K562 (cell line): ENCODE results near the gene LAMA2. TPM values are rescaled to one million over a fixed set of nuclear protein-coding genes. Genes with fewer than 3 reads are reported as not detected.

Source experiments
- ATAC-seq: fragments of 200-7000 bp; cut with Tn5 transposase; 3 replicates; pipeline ENCODE4 v1.9.1; 2020; ENCODE audit warnings: moderate library complexity
- BruUV-seq: library from RNA; stranded (reverse); fragments of 400-500 nt; replicated peaks from 2 replicates; lab custom pipeline; 2021; lab: Mats Ljungman, UMichigan
- CTCF ChIA-PET: fragments of 300-600 bp; formaldehyde crosslinking; extraction: SDS; loops from one replicate; lab custom pipeline; 2021; ENCODE audit warnings: low intra/inter-chr PET ratio; lab: Yijun Ruan, JAX
- POLR2A ChIA-PET: fragments of 300-600, 350-650 bp; sonication (Branson Sonifier 250); formaldehyde crosslinking; extraction: SDS; loops from one replicate; lab custom pipeline; 2021; ENCODE audit warnings: antibody characterized with exemption, inconsistent platforms; lab: Yijun Ruan, JAX
- DNase-seq, 4 experiments: peaks; one replicate each; pipeline versions ENCODE4 v3.0.0 to v3.0.0-alpha.2; 2011 to 2018; ENCODE audit warnings: low spot score in 3 of 4, mixed read lengths in 3 of 4; ENCODE audit errors: extremely low read depth in 1 of 4
- FAIRE-seq: peaks from 2 replicates; lab custom pipeline; 2011; peaks lifted over from hg19 to GRCh38; lab: Jason Lieb, UNC
- H2AFZ ChIP-seq: 2 replicates; pipeline ENCODE4 v1.6.0; 2011; ENCODE audit warnings: low read depth, low read length, control low read depth, inconsistent platforms
- H3K27ac ChIP-seq: fragments of 200-600 bp; 3 replicates; pipeline ENCODE4 v1.8.0; 2011; ENCODE audit warnings: low read depth, mild to moderate bottlenecking, control low read depth, inconsistent platforms, low read length, moderate library complexity, mixed read lengths; ENCODE audit errors: extremely low read depth
- H3K27me3 ChIP-seq, 2 experiments: fragments of 300-600 bp in 1 of 2; 2 replicates in 1 of 2; 3 replicates in 1 of 2; pipeline versions ENCODE4 v1.6.0 to v1.8.0; 2011; ENCODE audit warnings: inconsistent platforms in 2 of 2, low read length in 2 of 2, mild to moderate bottlenecking in 1 of 2, mixed read lengths in 1 of 2, moderate library complexity in 1 of 2; ENCODE audit not compliant: control insufficient read depth in 2 of 2, insufficient read depth in 2 of 2
- H3K36me3 ChIP-seq: fragments of 300-600 bp; 3 replicates; pipeline ENCODE4 v1.8.0; 2011; ENCODE audit warnings: mild to moderate bottlenecking, low read length, inconsistent platforms; ENCODE audit not compliant: control insufficient read depth, insufficient read depth
- H3K4me1 ChIP-seq, 2 experiments: fragments of 200-600 bp in 1 of 2; replicated peaks in 1 of 2; 2 replicates in 1 of 2; 3 replicates in 1 of 2; pipeline versions ENCODE4 v1.5.1 to v1.8.0; 2011; ENCODE audit warnings: inconsistent platforms in 2 of 2, low read length in 2 of 2, mild to moderate bottlenecking in 1 of 2, mixed read lengths in 1 of 2, moderate library complexity in 1 of 2; ENCODE audit not compliant: control insufficient read depth in 2 of 2, insufficient read depth in 2 of 2
- H3K4me2 ChIP-seq: 2 replicates; pipeline ENCODE4 v1.6.1; 2011; ENCODE audit warnings: low read length, control low read depth, inconsistent platforms, mixed read lengths; ENCODE audit not compliant: insufficient read depth
- H3K4me3 ChIP-seq: fragments of 200-600 bp; sonication (generic), shearing (Covaris generic); 2 replicates; pipeline ENCODE4 v1.5.1; 2016; ENCODE audit warnings: control low read depth, inconsistent platforms
- H3K79me2 ChIP-seq: fragments of 200-600 bp; 3 replicates; pipeline ENCODE4 v1.8.0; 2011; ENCODE audit warnings: low read length, inconsistent platforms; ENCODE audit not compliant: control insufficient read depth, insufficient read depth
- H3K9ac ChIP-seq, 2 experiments: 2 replicates each; pipeline versions ENCODE4 v1.6.0 to v1.6.1; 2011; ENCODE audit warnings: low read depth in 2 of 2, low read length in 2 of 2, control low read depth in 1 of 2, inconsistent platforms in 1 of 2, mild to moderate bottlenecking in 1 of 2, mixed read lengths in 1 of 2; ENCODE audit not compliant: insufficient read depth in 1 of 2
- H3K9me1 ChIP-seq: one replicate; pipeline ENCODE4 v1.6.0; 2011; ENCODE audit warnings: inconsistent platforms, mild to moderate bottlenecking, low read length, moderate library complexity; ENCODE audit not compliant: control insufficient read depth, insufficient read depth
- H3K9me3 ChIP-seq: replicated peaks from 2 replicates; pipeline ENCODE4 v1.5.1; 2011; ENCODE audit warnings: low read depth, low read length, inconsistent platforms; ENCODE audit not compliant: control insufficient read depth, insufficient read depth
- H4K20me1 ChIP-seq: replicated peaks from 2 replicates; pipeline ENCODE4 v1.6.1; 2011; ENCODE audit warnings: low read length, inconsistent platforms, mixed read lengths; ENCODE audit not compliant: control insufficient read depth, insufficient read depth
- GTF2A2 ChIP-seq: IDR thresholded peaks from 2 replicates; pipeline ENCODE4 v1.6.1; 2016; ENCODE audit warnings: mild to moderate bottlenecking, missing genetic modification characterization, missing compliant biosample characterization
- LEF1 ChIP-seq: fragments of 450-650 bp; IDR thresholded peaks from 2 replicates; pipeline ENCODE4 v1.6.1; 2016; ENCODE audit warnings: mild to moderate bottlenecking
- SMAD2 ChIP-seq: fragments of 150-350 bp; IDR thresholded peaks from 2 replicates; pipeline ENCODE4 v1.6.1; 2014; ENCODE audit warnings: low read depth, mild to moderate bottlenecking, low read length
- in situ Hi-C: fragments of 300-500 bp; cut with MboI; formaldehyde crosslinking; loops from 4 replicates; pipeline ENCODE4 v1.15.0; 2018; ENCODE audit warnings: inconsistent platforms, mixed read lengths
- intact Hi-C: fragments of 100-400 bp; cut with micrococcal nuclease; formaldehyde crosslinking; loops from 2 replicates; pipeline ENCODE4 v1.14.2; 2022
- polyA plus RNA-seq, 8 experiments: library from polyadenylated mRNA; depleted of rRNA in 4 of 8; stranded (reverse) in 5 of 8; unstranded in 3 of 8; fragments of >200 nt; fragmentation: Nextera tagmentation in 2 of 8; fragmentation: Illumina TruSeq in 1 of 8; extraction: Ambion mirVana in 2 of 8; extraction: Trizol in 1 of 8; gene quantifications; 2 replicates each; pipeline versions ENCODE4 v1.2.1 to v1.2.3, GENCODE V29; 2011 to 2014; ENCODE audit warnings: inconsistent platforms in 1 of 8, missing spikeins in 1 of 8
- total RNA-seq, 7 experiments: library from RNA; depleted of rRNA in 6 of 7; stranded (reverse); fragments of >200 nt in 6 of 7; fragmentation: Illumina TruSeq in 2 of 7; extraction: Trizol in 2 of 7; gene quantifications; 2 replicates each; pipeline versions ENCODE4 v1.2.1 to v1.2.3, GENCODE V29; 2011 to 2021; ENCODE audit warnings: low replicate concordance in 1 of 7
- TF ChIP-seq, protein P1 (sequence below): fragments of 450-650 bp; formaldehyde crosslinking; IDR thresholded peaks from 2 replicates; pipeline ENCODE4 v1.4.0; 2022; ENCODE audit warnings: mild to moderate bottlenecking, moderate library complexity
- TF ChIP-seq, protein P2 (sequence below): fragments of 250-450 bp; sonication (Bioruptor Pico); IDR thresholded peaks from 2 replicates; pipeline ENCODE4 v1.4.0; 2020

LAMA2 gene
- total and polyA plus RNA-seq, 9 of the 15 experiments (the other 6 are each of a cell fraction or from before 2014, with no cell fraction given): 0.04 to 1.5 (median 0.36) TPM

DNA sequence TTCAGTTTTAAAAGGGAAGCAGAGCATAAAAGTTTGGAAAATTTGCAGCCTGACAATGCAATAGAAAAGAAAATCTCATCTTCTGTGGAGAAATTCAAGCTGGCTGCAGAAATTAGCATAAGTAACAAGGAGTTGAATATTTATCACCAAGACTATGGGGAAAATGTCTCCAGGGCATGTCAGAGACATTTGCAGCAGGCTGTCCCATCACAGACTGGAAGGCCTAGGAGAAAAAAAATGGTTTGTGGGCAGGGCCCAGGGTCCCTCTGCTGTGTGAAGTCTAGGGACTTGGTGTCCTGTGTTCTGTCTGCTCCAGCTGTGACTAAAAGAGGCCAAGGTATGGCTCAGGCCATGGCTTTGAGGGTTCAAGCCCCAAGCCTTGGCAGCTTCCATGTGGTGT is 8.1 kb upstream of the LAMA2 start:
- H3K27me3 ChIP-seq: no peaks in the 10 kb centered on the region
- BruUV-seq: no TSS peak
- no peak overlapping the region for H3K4me2 ChIP-seq
- H3K79me2 ChIP-seq: no peaks in the 10 kb centered on the region
- H3K9me3 ChIP-seq: no peaks in the 10 kb centered on the region
- intact Hi-C loops (no loop called here), in situ Hi-C loops (no loop called here)
- TF ChIP-seq, protein P1, sequence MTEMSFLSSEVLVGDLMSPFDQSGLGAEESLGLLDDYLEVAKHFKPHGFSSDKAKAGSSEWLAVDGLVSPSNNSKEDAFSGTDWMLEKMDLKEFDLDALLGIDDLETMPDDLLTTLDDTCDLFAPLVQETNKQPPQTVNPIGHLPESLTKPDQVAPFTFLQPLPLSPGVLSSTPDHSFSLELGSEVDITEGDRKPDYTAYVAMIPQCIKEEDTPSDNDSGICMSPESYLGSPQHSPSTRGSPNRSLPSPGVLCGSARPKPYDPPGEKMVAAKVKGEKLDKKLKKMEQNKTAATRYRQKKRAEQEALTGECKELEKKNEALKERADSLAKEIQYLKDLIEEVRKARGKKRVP: no peak
- TF ChIP-seq GTF2A2 (tag) (no peak), SMAD2 (no peak), LEF1 (no peak)
- TF ChIP-seq, protein P2, sequence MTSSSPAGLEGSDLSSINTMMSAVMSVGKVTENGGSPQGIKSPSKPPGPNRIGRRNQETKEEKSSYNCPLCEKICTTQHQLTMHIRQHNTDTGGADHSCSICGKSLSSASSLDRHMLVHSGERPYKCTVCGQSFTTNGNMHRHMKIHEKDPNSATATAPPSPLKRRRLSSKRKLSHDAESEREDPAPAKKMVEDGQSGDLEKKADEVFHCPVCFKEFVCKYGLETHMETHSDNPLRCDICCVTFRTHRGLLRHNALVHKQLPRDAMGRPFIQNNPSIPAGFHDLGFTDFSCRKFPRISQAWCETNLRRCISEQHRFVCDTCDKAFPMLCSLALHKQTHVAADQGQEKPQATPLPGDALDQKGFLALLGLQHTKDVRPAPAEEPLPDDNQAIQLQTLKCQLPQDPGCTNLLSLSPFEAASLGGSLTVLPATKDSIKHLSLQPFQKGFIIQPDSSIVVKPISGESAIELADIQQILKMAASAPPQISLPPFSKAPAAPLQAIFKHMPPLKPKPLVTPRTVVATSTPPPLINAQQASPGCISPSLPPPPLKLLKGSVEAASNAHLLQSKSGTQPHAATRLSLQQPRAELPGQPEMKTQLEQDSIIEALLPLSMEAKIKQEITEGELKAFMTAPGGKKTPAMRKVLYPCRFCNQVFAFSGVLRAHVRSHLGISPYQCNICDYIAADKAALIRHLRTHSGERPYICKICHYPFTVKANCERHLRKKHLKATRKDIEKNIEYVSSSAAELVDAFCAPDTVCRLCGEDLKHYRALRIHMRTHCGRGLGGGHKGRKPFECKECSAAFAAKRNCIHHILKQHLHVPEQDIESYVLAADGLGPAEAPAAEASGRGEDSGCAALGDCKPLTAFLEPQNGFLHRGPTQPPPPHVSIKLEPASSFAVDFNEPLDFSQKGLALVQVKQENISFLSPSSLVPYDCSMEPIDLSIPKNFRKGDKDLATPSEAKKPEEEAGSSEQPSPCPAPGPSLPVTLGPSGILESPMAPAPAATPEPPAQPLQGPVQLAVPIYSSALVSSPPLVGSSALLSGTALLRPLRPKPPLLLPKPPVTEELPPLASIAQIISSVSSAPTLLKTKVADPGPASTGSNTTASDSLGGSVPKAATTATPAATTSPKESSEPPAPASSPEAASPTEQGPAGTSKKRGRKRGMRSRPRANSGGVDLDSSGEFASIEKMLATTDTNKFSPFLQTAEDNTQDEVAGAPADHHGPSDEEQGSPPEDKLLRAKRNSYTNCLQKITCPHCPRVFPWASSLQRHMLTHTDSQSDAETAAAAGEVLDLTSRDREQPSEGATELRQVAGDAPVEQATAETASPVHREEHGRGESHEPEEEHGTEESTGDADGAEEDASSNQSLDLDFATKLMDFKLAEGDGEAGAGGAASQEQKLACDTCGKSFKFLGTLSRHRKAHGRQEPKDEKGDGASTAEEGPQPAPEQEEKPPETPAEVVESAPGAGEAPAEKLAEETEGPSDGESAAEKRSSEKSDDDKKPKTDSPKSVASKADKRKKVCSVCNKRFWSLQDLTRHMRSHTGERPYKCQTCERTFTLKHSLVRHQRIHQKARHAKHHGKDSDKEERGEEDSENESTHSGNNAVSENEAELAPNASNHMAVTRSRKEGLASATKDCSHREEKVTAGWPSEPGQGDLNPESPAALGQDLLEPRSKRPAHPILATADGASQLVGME (CRISPR knock-in tag): no peak
- H3K9ac ChIP-seq: no peak overlapping the region
- CTCF ChIA-PET: no interaction called here
- H3K4me1 ChIP-seq: no peaks in the 10 kb centered on the region
- FAIRE-seq (no peak), DNase-seq (no peak), ATAC-seq (no peak)
- no peaks in the 10 kb centered on the region for H3K36me3 ChIP-seq
- POLR2A ChIA-PET: no interaction called here
- no peak overlapping the region for H2AFZ ChIP-seq
- H3K4me3 ChIP-seq: no peak overlapping the region
- H3K9me1 ChIP-seq: no peaks in the 10 kb centered on the region
- H3K27ac ChIP-seq: no peak overlapping the region
- no peaks in the 10 kb centered on the region for H4K20me1 ChIP-seq
